HEK293 (cell line): ENCODE measurements around the gene KIAA0753.
A peak's percentile ranks its signal among the peaks of the same experiment; 100 is the strongest.

Experiments used
- CTCF ChIA-PET: fragments of 350-600 bp; formaldehyde crosslinking; extraction: SDS; loops from one replicate; lab custom pipeline; 2021; ENCODE audit warnings: antibody characterized with exemption; lab: Yijun Ruan, JAX
- POLR2A ChIA-PET: fragments of 300-600 bp; formaldehyde crosslinking; extraction: SDS; loops from one replicate; lab custom pipeline; 2020; ENCODE audit warnings: antibody characterized with exemption, inconsistent platforms; lab: Yijun Ruan, JAX
- H3K27ac ChIP-seq: fragments of 200-500 bp; sonication (Bioruptor generic); 2 replicates; pipeline ENCODE4 v1.5.1; 2014; ENCODE audit warnings: low read depth, low read length, control low read depth, inconsistent platforms; ENCODE audit errors: extremely low read depth
- H3K36me3 ChIP-seq, 2 experiments: fragments of 200-500 bp in 1 of 2; sonication (Bioruptor generic) in 1 of 2; 1 replicate in 1 of 2; 2 replicates in 1 of 2; pipeline ENCODE4 v1.5.1; 2014 to 2017; ENCODE audit warnings: inconsistent platforms in 2 of 2, low read length in 2 of 2; ENCODE audit not compliant: control insufficient read depth in 2 of 2, insufficient read depth in 1 of 2
- H3K4me1 ChIP-seq: fragments of 200-500 bp; sonication (Bioruptor generic); 2 replicates; pipeline ENCODE4 v1.5.1; 2014; ENCODE audit warnings: mild to moderate bottlenecking, low read length, inconsistent platforms; ENCODE audit not compliant: control insufficient read depth, insufficient read depth
- H3K4me3 ChIP-seq: 2 replicates; pipeline ENCODE4 v1.5.1; 2011; ENCODE audit warnings: low read depth, mild to moderate bottlenecking, control low read depth, low read length, moderate library complexity
- H3K9me3 ChIP-seq: fragments of 200-500 bp; sonication (Bioruptor generic); 2 replicates; pipeline ENCODE4 v1.5.1; 2014; ENCODE audit warnings: low read depth, low read length, inconsistent platforms; ENCODE audit not compliant: control insufficient read depth, insufficient read depth
- FEZF1 ChIP-seq: fragments of 450-650 bp; formaldehyde crosslinking; IDR thresholded peaks from 2 replicates; pipeline ENCODE4 v1.5.1; 2016; ENCODE audit warnings: missing biosample characterization, missing genetic modification characterization
- GLIS1 ChIP-seq: fragments of 450-650 bp; formaldehyde crosslinking; IDR thresholded peaks from 2 replicates; pipeline ENCODE4 v1.5.1; 2016; ENCODE audit warnings: missing biosample characterization, missing genetic modification characterization
- GLIS2 ChIP-seq: fragments of 450-650 bp; formaldehyde crosslinking; IDR thresholded peaks from 2 replicates; pipeline ENCODE4 v1.5.1; 2016; ENCODE audit warnings: missing biosample characterization, missing genetic modification characterization
- MZF1 ChIP-seq: fragments of 450-650 bp; formaldehyde crosslinking; IDR thresholded peaks from 2 replicates; pipeline ENCODE4 v1.5.1; 2017; ENCODE audit warnings: missing biosample characterization, missing genetic modification characterization, borderline replicate concordance
- PRDM1 ChIP-seq: fragments of 450-650 bp; formaldehyde crosslinking; IDR thresholded peaks from 2 replicates; pipeline ENCODE4; 2016; ENCODE audit warnings: missing biosample characterization, missing genetic modification characterization
- SCRT1 ChIP-seq: fragments of 450-650 bp; formaldehyde crosslinking; IDR thresholded peaks from 2 replicates; pipeline ENCODE4 v1.5.1; 2016; ENCODE audit warnings: missing biosample characterization, missing genetic modification characterization, borderline replicate concordance
- SCRT2 ChIP-seq: fragments of 450-650 bp; formaldehyde crosslinking; IDR thresholded peaks from 2 replicates; pipeline ENCODE4 v1.5.1; 2016; ENCODE audit warnings: missing biosample characterization, missing genetic modification characterization
- SP7 ChIP-seq: fragments of 450-650 bp; formaldehyde crosslinking; IDR thresholded peaks from 2 replicates; pipeline ENCODE4 v1.5.1; 2016; ENCODE audit warnings: missing biosample characterization, missing genetic modification characterization
- YY2 ChIP-seq: fragments of 450-650 bp; formaldehyde crosslinking; IDR thresholded peaks from 2 replicates; pipeline ENCODE4 v1.5.1; 2016; ENCODE audit warnings: missing biosample characterization, missing genetic modification characterization
- ZBTB17 ChIP-seq: fragments of 450-650 bp; formaldehyde crosslinking; IDR thresholded peaks from 2 replicates; pipeline ENCODE4 v1.5.1; 2016; ENCODE audit warnings: missing biosample characterization, missing genetic modification characterization
- ZFHX2 ChIP-seq: fragments of 450-650 bp; formaldehyde crosslinking; conservative IDR thresholded peaks from 2 replicates; pipeline ENCODE4 v1.5.1; 2016; ENCODE audit warnings: missing biosample characterization, missing genetic modification characterization
- ZFP37 ChIP-seq: fragments of 450-650 bp; formaldehyde crosslinking; IDR thresholded peaks from 2 replicates; pipeline ENCODE4 v1.5.1; 2016; ENCODE audit warnings: missing biosample characterization, missing genetic modification characterization
- ZIC2 ChIP-seq: fragments of 450-650 bp; formaldehyde crosslinking; IDR thresholded peaks from 2 replicates; pipeline ENCODE4 v1.5.1; 2016; ENCODE audit warnings: missing biosample characterization, missing genetic modification characterization
- ZNF157 ChIP-seq: fragments of 450-650 bp; formaldehyde crosslinking; IDR thresholded peaks from 2 replicates; pipeline ENCODE4 v1.5.1; 2016; ENCODE audit warnings: missing biosample characterization, missing genetic modification characterization
- ZNF214 ChIP-seq: fragments of 450-650 bp; formaldehyde crosslinking; IDR thresholded peaks from 2 replicates; pipeline ENCODE4 v1.5.1; 2017; ENCODE audit warnings: missing biosample characterization, mild to moderate bottlenecking, missing genetic modification characterization, borderline replicate concordance
- ZNF335 ChIP-seq: fragments of 450-650 bp; formaldehyde crosslinking; conservative IDR thresholded peaks from 2 replicates; pipeline ENCODE4 v1.5.1; 2016; ENCODE audit warnings: missing biosample characterization, missing genetic modification characterization
- ZNF341 ChIP-seq: fragments of 450-650 bp; formaldehyde crosslinking; IDR thresholded peaks from 2 replicates; pipeline ENCODE4; 2016; ENCODE audit warnings: low read depth, missing biosample characterization, missing genetic modification characterization
- ZNF585B ChIP-seq: fragments of 450-650 bp; formaldehyde crosslinking; IDR thresholded peaks from 2 replicates; pipeline ENCODE4 v1.5.1; 2016; ENCODE audit warnings: missing biosample characterization, missing genetic modification characterization
- ZNF776 ChIP-seq: fragments of 450-650 bp; formaldehyde crosslinking; IDR thresholded peaks from 2 replicates; pipeline ENCODE4 v1.5.0; 2017; ENCODE audit warnings: missing biosample characterization, missing genetic modification characterization, borderline replicate concordance
- ZNF785 ChIP-seq: fragments of 450-650 bp; formaldehyde crosslinking; IDR thresholded peaks from 2 replicates; pipeline ENCODE4 v1.5.1; 2016; ENCODE audit warnings: missing biosample characterization, missing genetic modification characterization
- ZNF830 ChIP-seq: fragments of 450-650 bp; IDR thresholded peaks from 2 replicates; pipeline ENCODE4 v1.5.0; 2018; ENCODE audit warnings: missing biosample characterization, missing genetic modification characterization, low read depth, mild to moderate bottlenecking, moderate library complexity
- ZNF837 ChIP-seq: fragments of 450-650 bp; formaldehyde crosslinking; IDR thresholded peaks from 2 replicates; pipeline ENCODE4 v1.5.1; 2016; ENCODE audit warnings: missing biosample characterization, missing genetic modification characterization
- TF ChIP-seq, protein P1 (sequence below): fragments of 450-650 bp; formaldehyde crosslinking; IDR thresholded peaks from 2 replicates; pipeline ENCODE4 v1.5.1; 2016; ENCODE audit warnings: missing biosample characterization, missing genetic modification characterization
- TF ChIP-seq, protein P2 (sequence below): fragments of 450-650 bp; formaldehyde crosslinking; IDR thresholded peaks from 2 replicates; pipeline ENCODE4 v1.5.1; 2016; ENCODE audit warnings: missing biosample characterization, missing genetic modification characterization, borderline replicate concordance
- TF ChIP-seq, protein P3 (sequence below): fragments of 450-650 bp; formaldehyde crosslinking; IDR thresholded peaks from 2 replicates; pipeline ENCODE4 v1.5.1; 2017; ENCODE audit warnings: missing biosample characterization, missing genetic modification characterization
- TF ChIP-seq, protein P4 (sequence below): sonication (generic); formaldehyde crosslinking; IDR thresholded peaks from 2 replicates; pipeline ENCODE4 v1.8.1; 2022; ENCODE audit warnings: mild to moderate bottlenecking, moderate library complexity, missing genetic modification reagents

KIAA0753 gene

DNA sequence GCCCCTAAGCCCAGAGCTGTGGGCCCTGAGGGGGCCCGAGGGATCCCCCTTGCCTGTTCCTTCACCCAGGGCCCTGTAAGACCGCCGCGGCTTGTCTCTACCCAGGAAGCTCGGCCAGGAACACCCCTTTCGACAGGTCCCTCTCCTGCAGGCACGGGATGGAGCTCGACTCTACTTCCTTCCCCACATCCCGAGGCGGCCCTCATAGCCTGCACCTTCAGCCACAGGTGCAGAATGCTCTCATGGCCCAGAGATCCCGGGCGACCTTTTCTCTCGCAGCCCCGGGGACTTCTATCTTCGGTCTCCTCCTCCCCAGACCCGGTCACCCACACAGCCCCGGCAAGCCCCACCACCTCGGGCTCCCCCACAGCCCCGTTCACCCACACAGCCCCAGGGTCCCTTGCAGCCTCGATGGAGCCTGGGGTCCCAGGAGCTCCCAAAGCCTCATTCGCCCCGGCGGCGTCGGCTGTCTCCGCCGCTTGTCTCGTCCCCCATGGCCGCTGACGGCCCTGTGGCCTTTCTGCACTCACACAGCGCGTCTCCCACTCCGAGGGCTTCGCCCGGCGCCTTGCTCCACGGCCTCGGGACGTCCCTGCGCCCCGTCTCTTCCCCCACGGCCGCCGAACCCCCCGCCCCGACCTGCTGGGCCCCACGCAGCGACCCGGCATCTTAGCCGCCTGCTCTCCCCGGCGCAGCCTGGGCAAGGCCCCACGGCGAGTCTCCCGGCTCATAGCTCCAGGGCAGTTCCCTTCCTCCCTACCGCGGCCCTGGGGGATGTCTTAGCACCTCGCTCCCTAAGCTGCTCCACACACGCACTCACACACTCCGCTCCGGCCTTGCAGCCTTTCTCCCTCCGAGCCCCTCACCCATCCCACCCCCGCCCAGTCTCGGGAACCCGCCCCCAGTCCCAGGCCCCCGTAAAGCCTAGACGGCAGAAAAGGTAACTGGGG is 650 bp downstream of the KIAA0753 start:
- Histone ChIP-seq H3K4me3 (peak overlapping the region; percentile 94), H3K4me1 (peaks cover 13% of the 10 kb centered on the region; the same call in 1 of the 2 replicates), H3K36me3 (peaks cover 16 to 37% of the 10 kb centered on the region in 2 experiments; a peak in 2 of 3 replicates), H3K9me3 (no peaks in the 10 kb centered on the region), H3K27ac (peak overlapping the region; percentile 79; the same call in 1 of the 2 replicates)
- ChIA-PET CTCF (interaction anchor here (0.6 to 1.5 kb wide), 3 partner anchors 11 to 364 kb away, joined by 3 read pairs; partner anchors contain the start of gene MED31), POLR2A (interaction anchor here (0.9 to 1.6 kb wide), 4 partner anchors 9 to 396 kb away, joined by 3 to 8 read pairs (median 4); partner anchors contain the start of genes C17orf100, MED31, PIMREG and SLC16A13)
- TF ChIP-seq ZFHX2 (tag by site-specific recombination) (0 out of 2 replicates have a peak, but pooled peaks have one; percentile 17), PRDM1 (tag by site-specific recombination) (no peak), MZF1 (tag by site-specific recombination) (no peak), ZNF341 (tag by site-specific recombination) (peak; percentile 86), ZNF585B (tag by site-specific recombination) (no peak), ZNF335 (tag by site-specific recombination) (0 out of 2 replicates have a peak, but pooled peaks have one; percentile 31), ZNF157 (tag by site-specific recombination) (no peak), ZIC2 (tag by site-specific recombination) (peak; percentile 82), ZNF776 (no peak), SP7 (tag by site-specific recombination) (no peak), ZNF830 (tag by site-specific recombination) (no peak), GLIS1 (tag by site-specific recombination) (peak; percentile 96), ZNF837 (tag by site-specific recombination) (no peak), ZBTB17 (tag by site-specific recombination) (0 out of 2 replicates have a peak, but pooled peaks have one; percentile 10), SCRT1 (peak; percentile 16; the same call in 1 of the 2 replicates), ZNF214 (no peak), ZNF785 (tag by site-specific recombination) (no peak), SCRT2 (tag by site-specific recombination) (peak; percentile 43), ZFP37 (tag by site-specific recombination) (0 out of 2 replicates have a peak, but pooled peaks have one; percentile 18), FEZF1 (tag by site-specific recombination) (no peak), GLIS2 (peak; percentile 86), YY2 (0 out of 2 replicates have a peak, but pooled peaks have one; percentile 32)
- TF ChIP-seq, protein P1, sequence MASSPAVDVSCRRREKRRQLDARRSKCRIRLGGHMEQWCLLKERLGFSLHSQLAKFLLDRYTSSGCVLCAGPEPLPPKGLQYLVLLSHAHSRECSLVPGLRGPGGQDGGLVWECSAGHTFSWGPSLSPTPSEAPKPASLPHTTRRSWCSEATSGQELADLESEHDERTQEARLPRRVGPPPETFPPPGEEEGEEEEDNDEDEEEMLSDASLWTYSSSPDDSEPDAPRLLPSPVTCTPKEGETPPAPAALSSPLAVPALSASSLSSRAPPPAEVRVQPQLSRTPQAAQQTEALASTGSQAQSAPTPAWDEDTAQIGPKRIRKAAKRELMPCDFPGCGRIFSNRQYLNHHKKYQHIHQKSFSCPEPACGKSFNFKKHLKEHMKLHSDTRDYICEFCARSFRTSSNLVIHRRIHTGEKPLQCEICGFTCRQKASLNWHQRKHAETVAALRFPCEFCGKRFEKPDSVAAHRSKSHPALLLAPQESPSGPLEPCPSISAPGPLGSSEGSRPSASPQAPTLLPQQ (tag by site-specific recombination), result peak; percentile 53; the same call in 1 of the 2 replicates
- TF ChIP-seq, protein P2, sequence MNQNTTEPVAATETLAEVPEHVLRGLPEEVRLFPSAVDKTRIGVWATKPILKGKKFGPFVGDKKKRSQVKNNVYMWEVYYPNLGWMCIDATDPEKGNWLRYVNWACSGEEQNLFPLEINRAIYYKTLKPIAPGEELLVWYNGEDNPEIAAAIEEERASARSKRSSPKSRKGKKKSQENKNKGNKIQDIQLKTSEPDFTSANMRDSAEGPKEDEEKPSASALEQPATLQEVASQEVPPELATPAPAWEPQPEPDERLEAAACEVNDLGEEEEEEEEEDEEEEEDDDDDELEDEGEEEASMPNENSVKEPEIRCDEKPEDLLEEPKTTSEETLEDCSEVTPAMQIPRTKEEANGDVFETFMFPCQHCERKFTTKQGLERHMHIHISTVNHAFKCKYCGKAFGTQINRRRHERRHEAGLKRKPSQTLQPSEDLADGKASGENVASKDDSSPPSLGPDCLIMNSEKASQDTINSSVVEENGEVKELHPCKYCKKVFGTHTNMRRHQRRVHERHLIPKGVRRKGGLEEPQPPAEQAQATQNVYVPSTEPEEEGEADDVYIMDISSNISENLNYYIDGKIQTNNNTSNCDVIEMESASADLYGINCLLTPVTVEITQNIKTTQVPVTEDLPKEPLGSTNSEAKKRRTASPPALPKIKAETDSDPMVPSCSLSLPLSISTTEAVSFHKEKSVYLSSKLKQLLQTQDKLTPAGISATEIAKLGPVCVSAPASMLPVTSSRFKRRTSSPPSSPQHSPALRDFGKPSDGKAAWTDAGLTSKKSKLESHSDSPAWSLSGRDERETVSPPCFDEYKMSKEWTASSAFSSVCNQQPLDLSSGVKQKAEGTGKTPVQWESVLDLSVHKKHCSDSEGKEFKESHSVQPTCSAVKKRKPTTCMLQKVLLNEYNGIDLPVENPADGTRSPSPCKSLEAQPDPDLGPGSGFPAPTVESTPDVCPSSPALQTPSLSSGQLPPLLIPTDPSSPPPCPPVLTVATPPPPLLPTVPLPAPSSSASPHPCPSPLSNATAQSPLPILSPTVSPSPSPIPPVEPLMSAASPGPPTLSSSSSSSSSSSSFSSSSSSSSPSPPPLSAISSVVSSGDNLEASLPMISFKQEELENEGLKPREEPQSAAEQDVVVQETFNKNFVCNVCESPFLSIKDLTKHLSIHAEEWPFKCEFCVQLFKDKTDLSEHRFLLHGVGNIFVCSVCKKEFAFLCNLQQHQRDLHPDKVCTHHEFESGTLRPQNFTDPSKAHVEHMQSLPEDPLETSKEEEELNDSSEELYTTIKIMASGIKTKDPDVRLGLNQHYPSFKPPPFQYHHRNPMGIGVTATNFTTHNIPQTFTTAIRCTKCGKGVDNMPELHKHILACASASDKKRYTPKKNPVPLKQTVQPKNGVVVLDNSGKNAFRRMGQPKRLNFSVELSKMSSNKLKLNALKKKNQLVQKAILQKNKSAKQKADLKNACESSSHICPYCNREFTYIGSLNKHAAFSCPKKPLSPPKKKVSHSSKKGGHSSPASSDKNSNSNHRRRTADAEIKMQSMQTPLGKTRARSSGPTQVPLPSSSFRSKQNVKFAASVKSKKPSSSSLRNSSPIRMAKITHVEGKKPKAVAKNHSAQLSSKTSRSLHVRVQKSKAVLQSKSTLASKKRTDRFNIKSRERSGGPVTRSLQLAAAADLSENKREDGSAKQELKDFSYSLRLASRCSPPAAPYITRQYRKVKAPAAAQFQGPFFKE (tag by site-specific recombination), result no peak
- TF ChIP-seq, protein P3, sequence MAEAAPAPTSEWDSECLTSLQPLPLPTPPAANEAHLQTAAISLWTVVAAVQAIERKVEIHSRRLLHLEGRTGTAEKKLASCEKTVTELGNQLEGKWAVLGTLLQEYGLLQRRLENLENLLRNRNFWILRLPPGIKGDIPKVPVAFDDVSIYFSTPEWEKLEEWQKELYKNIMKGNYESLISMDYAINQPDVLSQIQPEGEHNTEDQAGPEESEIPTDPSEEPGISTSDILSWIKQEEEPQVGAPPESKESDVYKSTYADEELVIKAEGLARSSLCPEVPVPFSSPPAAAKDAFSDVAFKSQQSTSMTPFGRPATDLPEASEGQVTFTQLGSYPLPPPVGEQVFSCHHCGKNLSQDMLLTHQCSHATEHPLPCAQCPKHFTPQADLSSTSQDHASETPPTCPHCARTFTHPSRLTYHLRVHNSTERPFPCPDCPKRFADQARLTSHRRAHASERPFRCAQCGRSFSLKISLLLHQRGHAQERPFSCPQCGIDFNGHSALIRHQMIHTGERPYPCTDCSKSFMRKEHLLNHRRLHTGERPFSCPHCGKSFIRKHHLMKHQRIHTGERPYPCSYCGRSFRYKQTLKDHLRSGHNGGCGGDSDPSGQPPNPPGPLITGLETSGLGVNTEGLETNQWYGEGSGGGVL, result peak; percentile 83
- TF ChIP-seq, protein P4, sequence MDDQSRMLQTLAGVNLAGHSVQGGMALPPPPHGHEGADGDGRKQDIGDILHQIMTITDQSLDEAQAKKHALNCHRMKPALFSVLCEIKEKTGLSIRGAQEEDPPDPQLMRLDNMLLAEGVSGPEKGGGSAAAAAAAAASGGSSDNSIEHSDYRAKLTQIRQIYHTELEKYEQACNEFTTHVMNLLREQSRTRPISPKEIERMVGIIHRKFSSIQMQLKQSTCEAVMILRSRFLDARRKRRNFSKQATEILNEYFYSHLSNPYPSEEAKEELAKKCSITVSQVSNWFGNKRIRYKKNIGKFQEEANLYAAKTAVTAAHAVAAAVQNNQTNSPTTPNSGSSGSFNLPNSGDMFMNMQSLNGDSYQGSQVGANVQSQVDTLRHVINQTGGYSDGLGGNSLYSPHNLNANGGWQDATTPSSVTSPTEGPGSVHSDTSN (CRISPR knock-in tag), result 0 out of 2 replicates have a peak, but pooled peaks have one; percentile 28
